ENCODE data around the gene SEC22C. TPM values are rescaled to one million over a fixed set of nuclear protein-coding genes. Genes with fewer than 3 reads are reported as not detected.

The SEC22C gene
- total and polyA plus RNA-seq, 2 experiments from 2014 or later = 21.9 to 48.3 TPM

DNA sequence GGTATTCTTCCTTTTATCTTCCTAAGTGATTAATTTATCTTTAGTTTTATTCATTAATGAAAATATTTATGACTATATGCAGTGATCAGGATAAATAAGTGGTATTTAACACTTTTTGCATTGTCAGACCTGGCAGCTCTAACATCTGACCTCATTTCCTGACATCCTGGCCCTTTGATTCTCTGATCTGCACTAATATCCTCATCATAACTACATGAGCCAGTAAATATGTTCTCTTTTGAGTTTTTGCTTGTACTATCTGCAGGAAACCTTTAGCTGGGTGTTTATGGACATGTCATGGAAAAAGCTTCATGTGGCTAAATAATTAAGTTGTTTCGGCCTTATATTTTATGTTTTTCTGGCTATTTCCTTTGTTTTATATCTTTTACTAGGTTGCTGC is 29.2 kb upstream of the SEC22C start:
- no peak overlapping the region for H3K4me3 Mint-ChIP-seq
- ATAC-seq = no peak
- H3K9me2 ChIP-seq (ENCODE audit: insufficient read depth) = no peaks in the 10 kb centered on the region

DNA sequence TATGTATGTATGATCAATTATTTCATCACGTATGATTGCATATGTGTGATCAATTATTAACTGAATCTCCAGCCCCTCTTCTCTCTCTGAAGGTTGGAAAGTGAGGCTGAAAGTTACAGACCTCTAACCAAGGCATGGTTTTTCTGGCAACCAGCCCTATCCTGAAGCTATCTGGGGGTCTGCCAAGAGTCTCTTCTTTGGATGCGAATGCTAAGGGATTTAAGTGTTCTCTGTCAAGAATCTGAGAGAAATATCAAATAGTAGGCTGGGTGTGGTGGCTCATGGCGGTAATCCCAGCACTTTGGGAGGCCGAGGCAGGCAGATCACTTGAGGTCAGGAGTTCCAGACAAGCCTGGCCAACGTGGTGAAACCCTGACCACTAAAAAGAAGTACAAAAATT is 26.8 kb upstream of the SEC22C start:
- Histone ChIP-seq H3K36me3 (ENCODE audit: insufficient read depth) (no peaks in the 10 kb centered on the region; the same call in 1 of the 2 replicates), H3K27me3 (ENCODE audit: insufficient read depth) (no peaks in the 10 kb centered on the region), H3F3A (replicated peaks; ENCODE audit: low read depth) (no peaks in the 10 kb centered on the region), H3K27ac (ENCODE audit: low read depth) (no peak overlapping the region), H4K20me1 (replicated peaks; ENCODE audit: insufficient read depth) (peaks cover 65% of the 10 kb centered on the region), H3K4me1 (ENCODE audit: insufficient read depth) (peaks cover 8% of the 10 kb centered on the region), H3K4me3 (no peak overlapping the region), H3K9me2 (ENCODE audit: insufficient read depth) (no peaks in the 10 kb centered on the region), H2AFZ (no peak overlapping the region), H3K79me2 (replicated peaks; ENCODE audit: insufficient read depth) (peaks cover 100% of the 10 kb centered on the region), H3K4me2 (no peak overlapping the region)
- no peak overlapping the region for H3K27ac Mint-ChIP-seq
- H3K4me3 Mint-ChIP-seq = no peak overlapping the region
- H3K36me3 Mint-ChIP-seq (ENCODE audit: low read depth) = peaks cover 34% of the 10 kb centered on the region
- H3K4me1 Mint-ChIP-seq = peaks cover 16% of the 10 kb centered on the region
- no peak for DNase-seq (ENCODE audit: low spot score)
- H3K9me3 Mint-ChIP-seq = no peaks in the 10 kb centered on the region
- ATAC-seq = no peak
- peaks cover 2% of the 10 kb centered on the region for H3K27me3 Mint-ChIP-seq (ENCODE audit: insufficient read depth, low read depth, poor library complexity)
- TF ChIP-seq CTCF (conservative IDR thresholded peaks at IDR 0.05; ENCODE audit: low read depth in 2 of 2) (no peak), EZH2 (IDR thresholded peaks at IDR 0.05; ENCODE audit: low read depth, unreplicated experiment) (no peak), ZNF114 (CRISPR knock-in tag; IDR thresholded peaks at IDR 0.05) (no peak), CREB1 (CRISPR knock-in tag; IDR thresholded peaks at IDR 0.05; ENCODE audit: low read depth) (no peak), EZH2phosphoT487 (IDR thresholded peaks at IDR 0.05; ENCODE audit: unreplicated experiment) (no peak)
- TF ChIP-seq, protein P1, sequence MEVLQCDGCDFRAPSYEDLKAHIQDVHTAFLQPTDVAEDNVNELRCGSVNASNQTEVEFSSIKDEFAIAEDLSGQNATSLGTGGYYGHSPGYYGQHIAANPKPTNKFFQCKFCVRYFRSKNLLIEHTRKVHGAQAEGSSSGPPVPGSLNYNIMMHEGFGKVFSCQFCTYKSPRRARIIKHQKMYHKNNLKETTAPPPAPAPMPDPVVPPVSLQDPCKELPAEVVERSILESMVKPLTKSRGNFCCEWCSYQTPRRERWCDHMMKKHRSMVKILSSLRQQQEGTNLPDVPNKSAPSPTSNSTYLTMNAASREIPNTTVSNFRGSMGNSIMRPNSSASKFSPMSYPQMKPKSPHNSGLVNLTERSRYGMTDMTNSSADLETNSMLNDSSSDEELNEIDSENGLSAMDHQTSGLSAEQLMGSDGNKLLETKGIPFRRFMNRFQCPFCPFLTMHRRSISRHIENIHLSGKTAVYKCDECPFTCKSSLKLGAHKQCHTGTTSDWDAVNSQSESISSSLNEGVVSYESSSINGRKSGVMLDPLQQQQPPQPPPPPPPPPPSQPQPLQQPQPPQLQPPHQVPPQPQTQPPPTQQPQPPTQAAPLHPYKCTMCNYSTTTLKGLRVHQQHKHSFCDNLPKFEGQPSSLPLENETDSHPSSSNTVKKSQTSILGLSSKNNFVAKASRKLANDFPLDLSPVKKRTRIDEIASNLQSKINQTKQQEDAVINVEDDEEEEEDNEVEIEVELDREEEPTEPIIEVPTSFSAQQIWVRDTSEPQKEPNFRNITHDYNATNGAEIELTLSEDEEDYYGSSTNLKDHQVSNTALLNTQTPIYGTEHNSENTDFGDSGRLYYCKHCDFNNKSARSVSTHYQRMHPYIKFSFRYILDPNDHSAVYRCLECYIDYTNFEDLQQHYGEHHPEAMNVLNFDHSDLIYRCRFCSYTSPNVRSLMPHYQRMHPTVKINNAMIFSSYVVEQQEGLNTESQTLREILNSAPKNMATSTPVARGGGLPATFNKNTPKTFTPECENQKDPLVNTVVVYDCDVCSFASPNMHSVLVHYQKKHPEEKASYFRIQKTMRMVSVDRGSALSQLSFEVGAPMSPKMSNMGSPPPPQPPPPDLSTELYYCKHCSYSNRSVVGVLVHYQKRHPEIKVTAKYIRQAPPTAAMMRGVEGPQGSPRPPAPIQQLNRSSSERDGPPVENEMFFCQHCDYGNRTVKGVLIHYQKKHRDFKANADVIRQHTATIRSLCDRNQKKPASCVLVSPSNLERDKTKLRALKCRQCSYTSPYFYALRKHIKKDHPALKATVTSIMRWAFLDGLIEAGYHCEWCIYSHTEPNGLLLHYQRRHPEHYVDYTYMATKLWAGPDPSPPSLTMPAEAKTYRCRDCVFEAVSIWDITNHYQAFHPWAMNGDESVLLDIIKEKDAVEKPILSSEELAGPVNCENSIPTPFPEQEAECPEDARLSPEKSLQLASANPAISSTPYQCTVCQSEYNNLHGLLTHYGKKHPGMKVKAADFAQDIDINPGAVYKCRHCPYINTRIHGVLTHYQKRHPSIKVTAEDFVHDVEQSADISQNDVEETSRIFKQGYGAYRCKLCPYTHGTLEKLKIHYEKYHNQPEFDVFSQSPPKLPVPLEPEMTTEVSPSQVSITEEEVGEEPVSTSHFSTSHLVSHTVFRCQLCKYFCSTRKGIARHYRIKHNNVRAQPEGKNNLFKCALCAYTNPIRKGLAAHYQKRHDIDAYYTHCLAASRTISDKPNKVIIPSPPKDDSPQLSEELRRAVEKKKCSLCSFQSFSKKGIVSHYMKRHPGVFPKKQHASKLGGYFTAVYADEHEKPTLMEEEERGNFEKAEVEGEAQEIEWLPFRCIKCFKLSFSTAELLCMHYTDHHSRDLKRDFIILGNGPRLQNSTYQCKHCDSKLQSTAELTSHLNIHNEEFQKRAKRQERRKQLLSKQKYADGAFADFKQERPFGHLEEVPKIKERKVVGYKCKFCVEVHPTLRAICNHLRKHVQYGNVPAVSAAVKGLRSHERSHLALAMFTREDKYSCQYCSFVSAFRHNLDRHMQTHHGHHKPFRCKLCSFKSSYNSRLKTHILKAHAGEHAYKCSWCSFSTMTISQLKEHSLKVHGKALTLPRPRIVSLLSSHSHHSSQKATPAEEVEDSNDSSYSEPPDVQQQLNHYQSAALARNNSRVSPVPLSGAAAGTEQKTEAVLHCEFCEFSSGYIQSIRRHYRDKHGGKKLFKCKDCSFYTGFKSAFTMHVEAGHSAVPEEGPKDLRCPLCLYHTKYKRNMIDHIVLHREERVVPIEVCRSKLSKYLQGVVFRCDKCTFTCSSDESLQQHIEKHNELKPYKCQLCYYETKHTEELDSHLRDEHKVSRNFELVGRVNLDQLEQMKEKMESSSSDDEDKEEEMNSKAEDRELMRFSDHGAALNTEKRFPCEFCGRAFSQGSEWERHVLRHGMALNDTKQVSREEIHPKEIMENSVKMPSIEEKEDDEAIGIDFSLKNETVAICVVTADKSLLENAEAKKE (CRISPR knock-in tag; IDR thresholded peaks at IDR 0.05) = no peak

More for the DNA sequence above, 29.2 kb upstream of the SEC22C start:
- Mint-ChIP-seq H3K4me1 (peaks cover 7% of the 10 kb centered on the region; the same call in 2 of the 3 replicates), H3K36me3 (ENCODE audit: low read depth) (peaks cover 26% of the 10 kb centered on the region), H3K27ac (peak overlapping the region; percentile 23; the same call in 1 of the 2 replicates), H3K9me3 (no peaks in the 10 kb centered on the region), H3K27me3 (ENCODE audit: insufficient read depth, low read depth, poor library complexity) (peaks cover 2% of the 10 kb centered on the region)
- no peaks in the 10 kb centered on the region for H3K36me3 ChIP-seq (ENCODE audit: insufficient read depth)
- H3K4me2 ChIP-seq = no peak overlapping the region
- TF ChIP-seq CTCF (conservative IDR thresholded peaks at IDR 0.05; ENCODE audit: low read depth in 2 of 2) = no peak
- no peak for TF ChIP-seq POLR2AphosphoS5 (IDR thresholded peaks at IDR 0.05; ENCODE audit: low read depth)
- no peak for TF ChIP-seq EZH2phosphoT487 (IDR thresholded peaks at IDR 0.05; ENCODE audit: unreplicated experiment)
- no peak for TF ChIP-seq STAT1 (IDR thresholded peaks at IDR 0.05; ENCODE audit: unreplicated experiment)
- no peaks in the 10 kb centered on the region for H3K27me3 ChIP-seq (ENCODE audit: insufficient read depth)
- DNase-seq (ENCODE audit: low spot score) = no peak
- no peak overlapping the region for H3K27ac ChIP-seq (ENCODE audit: low read depth)
- H3F3A ChIP-seq (replicated peaks; ENCODE audit: low read depth) = no peaks in the 10 kb centered on the region
- no peaks in the 10 kb centered on the region for H3K4me1 ChIP-seq (ENCODE audit: insufficient read depth)
- H3K4me3 ChIP-seq = no peak overlapping the region
- H2AFZ ChIP-seq = no peak overlapping the region
- H4K20me1 ChIP-seq (replicated peaks; ENCODE audit: insufficient read depth) = peaks cover 64% of the 10 kb centered on the region
- peaks cover 100% of the 10 kb centered on the region for H3K79me2 ChIP-seq (replicated peaks; ENCODE audit: insufficient read depth)

Data from GM23338 (cell line).